CD14-positive monocyte (primary cell): ENCODE data around the gene EEA1. TPM values are rescaled to one million over a fixed set of nuclear protein-coding genes. Genes with fewer than 3 reads are reported as not detected.

Experiments used
- DNase-seq, 3 donors: peaks; one replicate each; pipeline ENCODE4 v3.0.0-alpha.2; 2011 to 2022
- H2AFZ ChIP-seq: 2 replicates; pipeline ENCODE4 v1.6.0; 2012; ENCODE audit warnings: mild to moderate bottlenecking, low read depth, low read length, inconsistent platforms; ENCODE audit not compliant: insufficient read depth, poor library complexity, severe bottlenecking
- H3K27ac ChIP-seq, 2 donors: 1 replicate in 1 of 2; 2 replicates in 1 of 2; pipeline ENCODE4 v1.5.1; 2012 to 2013; ENCODE audit warnings: low read length in 2 of 2, control low read depth in 1 of 2, inconsistent platforms in 1 of 2, low read depth in 1 of 2, mild to moderate bottlenecking in 1 of 2
- H3K27me3 ChIP-seq, 2 donors: one replicate each; pipeline versions ENCODE4 v1.6.0 to v1.6.1; 2011 to 2013; ENCODE audit warnings: low read length in 2 of 2; ENCODE audit not compliant: control insufficient read depth in 2 of 2, insufficient read depth in 2 of 2
- H3K36me3 ChIP-seq, 2 donors: replicated peaks in 1 of 2; 1 replicate in 1 of 2; 2 replicates in 1 of 2; pipeline versions ENCODE4 v1.5.1 to v1.6.1; 2012 to 2013; ENCODE audit warnings: low read length in 2 of 2, control low read depth in 1 of 2, inconsistent platforms in 1 of 2, mild to moderate bottlenecking in 1 of 2; ENCODE audit not compliant: insufficient read depth in 2 of 2, control insufficient read depth in 1 of 2
- H3K4me1 ChIP-seq, 2 donors: 1 replicate in 1 of 2; 2 replicates in 1 of 2; pipeline versions ENCODE4 v1.5.1 to v1.6.1; 2012 to 2013; ENCODE audit warnings: low read length in 2 of 2, control low read depth in 1 of 2, inconsistent platforms in 1 of 2, mild to moderate bottlenecking in 1 of 2, moderate library complexity in 1 of 2; ENCODE audit not compliant: insufficient read depth in 2 of 2, control insufficient read depth in 1 of 2
- H3K4me2 ChIP-seq: replicated peaks from 2 replicates; pipeline ENCODE3; 2012; ENCODE audit warnings: low read length, moderate library complexity, mild to moderate bottlenecking; ENCODE audit not compliant: poor library complexity, severe bottlenecking; ENCODE audit errors: extremely low read depth
- H3K4me3 ChIP-seq, 3 experiments: fragments of 200-600 bp in 1 of 3; sonication (generic) in 1 of 3; replicated peaks in 1 of 3; 1 replicate in 2 of 3; 2 replicates in 1 of 3; pipeline ENCODE4 v1.5.1; 2011 to 2013; ENCODE audit warnings: low read length in 3 of 3, mild to moderate bottlenecking in 3 of 3, control low read depth in 2 of 3, low read depth in 2 of 3, inconsistent platforms in 1 of 3, moderate library complexity in 1 of 3
- H3K79me2 ChIP-seq: 2 replicates; pipeline ENCODE4 v1.6.0; 2012; ENCODE audit warnings: mild to moderate bottlenecking, control low read depth, inconsistent platforms, low read length, moderate library complexity; ENCODE audit not compliant: insufficient read depth
- H3K9ac ChIP-seq: 2 replicates; pipeline ENCODE4 v1.6.0; 2017; ENCODE audit warnings: low read length, mild to moderate bottlenecking; ENCODE audit not compliant: insufficient read depth, poor library complexity, severe bottlenecking
- H3K9me3 ChIP-seq, 2 donors: replicated peaks in 1 of 2; 1 replicate in 1 of 2; 2 replicates in 1 of 2; pipeline versions ENCODE4 v1.5.1 to v1.6.1; 2012 to 2013; ENCODE audit warnings: low read length in 2 of 2, control low read depth in 1 of 2; ENCODE audit not compliant: control insufficient read depth in 1 of 2, insufficient read depth in 1 of 2
- H4K20me1 ChIP-seq: 2 replicates; pipeline ENCODE4 v1.6.0; 2012; ENCODE audit warnings: mild to moderate bottlenecking, low read length, control low read depth, moderate library complexity; ENCODE audit not compliant: insufficient read depth
- H3K27ac Mint-ChIP-seq, 7 donors: one replicate each; pipeline ENCODE4 v1.8.0; 2020; ENCODE audit warnings: mild to moderate bottlenecking in 7 of 7, mixed read lengths in 7 of 7, moderate library complexity in 6 of 7, inconsistent platforms in 2 of 7
- H3K27me3 Mint-ChIP-seq, 3 donors: one replicate each; pipeline ENCODE4 v1.8.0; 2021 to 2022; ENCODE audit warnings: low read depth in 3 of 3, mild to moderate bottlenecking in 3 of 3, mixed read lengths in 3 of 3, moderate library complexity in 3 of 3, inconsistent platforms in 1 of 3
- H3K36me3 Mint-ChIP-seq, 2 donors: one replicate each; pipeline ENCODE4 v1.8.0; 2020; ENCODE audit warnings: mixed read lengths in 2 of 2, inconsistent platforms in 1 of 2, mild to moderate bottlenecking in 1 of 2
- H3K4me1 Mint-ChIP-seq: one replicate; pipeline ENCODE4 v1.8.0; 2020; ENCODE audit warnings: mild to moderate bottlenecking, mixed read lengths
- H3K4me3 Mint-ChIP-seq, 2 donors: one replicate each; pipeline ENCODE4 v1.8.0; 2020; ENCODE audit warnings: mild to moderate bottlenecking in 2 of 2, mixed read lengths in 2 of 2, moderate library complexity in 1 of 2
- H3K9me3 Mint-ChIP-seq, 7 donors: one replicate each; pipeline ENCODE4 v1.8.0; 2020 to 2022; ENCODE audit warnings: mixed read lengths in 7 of 7, mild to moderate bottlenecking in 6 of 7, moderate library complexity in 6 of 7, inconsistent platforms in 2 of 7
- CTCF ChIP-seq: fragments of 200-600 bp; IDR thresholded peaks from one replicate; pipeline ENCODE4 v1.8.0; 2022; ENCODE audit warnings: antibody characterized with exemption, mild to moderate bottlenecking
- WGBS: methylation state at CpG from one replicate; pipeline ENCODE4 v1.1.5; 2013; ENCODE audit warnings: missing lambda C conversion rate; ENCODE audit not compliant: insufficient coverage; 5-methylcytosine and 5-hydroxymethylcytosine counted together
- intact Hi-C, 2 donors: fragments of 100-400 bp; cut with micrococcal nuclease; formaldehyde crosslinking; loops; one replicate each; pipeline versions ENCODE4 v1.15.0 to v1.15.1; 2023
- polyA plus RNA-seq, 3 donors: library from polyadenylated mRNA; depleted of rRNA in 1 of 3; unstranded in 2 of 3; stranded (reverse) in 1 of 3; fragments of 300-500 nt in 2 of 3; fragments of >200 nt in 1 of 3; fragmentation: Illumina TruSeq in 2 of 3; gene quantifications; 1 replicate in 2 of 3; 2 replicates in 1 of 3; pipeline ENCODE4 v1.2.3, GENCODE V29; 2012 to 2021

EEA1 gene
- polyA plus RNA-seq, 3 donors = 3.0 to 10.7 (median 3.6) TPM

- H3K36me3 ChIP-seq = no peaks in the 10 kb centered on the region
- no CpG with 5 or more reads among the region's 1 CpG for WGBS
- TF ChIP-seq CTCF = no peak
- peak overlapping the region; percentile 71 to 87 (median 86) for H3K27ac Mint-ChIP-seq
- H3K4me3 ChIP-seq = no peak overlapping the region
- peak; percentile 66 to 81 (median 71) for DNase-seq
- H3K4me1 ChIP-seq = peaks cover 53 to 58% of the 10 kb centered on the region in 2 donors
- H3K27me3 ChIP-seq = no peaks in the 10 kb centered on the region
- peaks cover 50% of the 10 kb centered on the region for H3K4me1 Mint-ChIP-seq
- intact Hi-C loops = loop anchor here (5.0 kb wide), 1 partner anchor 46 kb away; the partner anchor contains the start of gene EEA1 (in 2 of the 2)
- no peaks in the 10 kb centered on the region for H3K36me3 Mint-ChIP-seq
- peaks cover 0 to 5% (median 0%) of the 10 kb centered on the region in 7 donors for H3K9me3 Mint-ChIP-seq
- peaks cover 0 to under 1% (median 0%) of the 10 kb centered on the region in 3 donors for H3K27me3 Mint-ChIP-seq
- no peak overlapping the region for H3K4me3 Mint-ChIP-seq
- H3K79me2 ChIP-seq = no peaks in the 10 kb centered on the region
- no peaks in the 10 kb centered on the region for H3K9me3 ChIP-seq
- H3K27ac ChIP-seq = peak overlapping the region; percentile 43 to 46
- no peak overlapping the region for H3K9ac ChIP-seq
- no peak overlapping the region for H3K4me2 ChIP-seq
- no peak overlapping the region for H2AFZ ChIP-seq
- no peaks in the 10 kb centered on the region for H4K20me1 ChIP-seq
Observed at GRCh38 chr12:92973614-92974013, 44.5 kb upstream of the EEA1 start.

- Histone ChIP-seq H3K4me3 (no peak overlapping the region), H3K79me2 (no peaks in the 10 kb centered on the region), H3K4me1 (peaks cover 57 to 66% of the 10 kb centered on the region in 2 donors), H3K27ac (peak overlapping the region in 1 of 2 donors; percentile 90), H3K4me2 (no peak overlapping the region), H3K36me3 (no peaks in the 10 kb centered on the region), H4K20me1 (no peaks in the 10 kb centered on the region), H3K9ac (no peak overlapping the region), H3K27me3 (no peaks in the 10 kb centered on the region), H2AFZ (no peak overlapping the region), H3K9me3 (no peaks in the 10 kb centered on the region)
- WGBS = no CpG with 5 or more reads among the region's 1 CpG
- no peaks in the 10 kb centered on the region for H3K36me3 Mint-ChIP-seq
- H3K27me3 Mint-ChIP-seq = no peaks in the 10 kb centered on the region
- H3K4me3 Mint-ChIP-seq = no peak overlapping the region
- H3K9me3 Mint-ChIP-seq = peaks cover 0 to 5% (median 0%) of the 10 kb centered on the region in 7 donors
- H3K27ac Mint-ChIP-seq = peak overlapping the region; percentile 90 to 97 (median 93)
- H3K4me1 Mint-ChIP-seq = peaks cover 55% of the 10 kb centered on the region
- DNase-seq = peak in 2 of 3 donors; percentile 27 to 45
- no peak for TF ChIP-seq CTCF
- intact Hi-C loops = loop anchor here (5.0 kb wide), 1 partner anchor 45 kb away; the partner anchor contains the start of gene EEA1 (in 2 of the 2)
Observed at GRCh38 chr12:92971859-92972524, 42.9 kb upstream of the EEA1 start.
